HEK293 (cell line): Measurements from ENCODE around the gene LCN12.

ENCODE experiments used
- CTCF ChIA-PET: fragments of 350-600 bp; formaldehyde crosslinking; extraction: SDS; loops from one replicate; lab custom pipeline; 2021; ENCODE audit warnings: antibody characterized with exemption; lab: Yijun Ruan, JAX
- POLR2A ChIA-PET: fragments of 300-600 bp; formaldehyde crosslinking; extraction: SDS; loops from one replicate; lab custom pipeline; 2020; ENCODE audit warnings: antibody characterized with exemption, inconsistent platforms; lab: Yijun Ruan, JAX
- H3K27ac ChIP-seq: fragments of 200-500 bp; sonication (Bioruptor generic); 2 replicates; pipeline ENCODE4 v1.5.1; 2014; ENCODE audit warnings: low read depth, low read length, control low read depth, inconsistent platforms; ENCODE audit errors: extremely low read depth
- H3K36me3 ChIP-seq, 2 experiments: fragments of 200-500 bp in 1 of 2; sonication (Bioruptor generic) in 1 of 2; 1 replicate in 1 of 2; 2 replicates in 1 of 2; pipeline ENCODE4 v1.5.1; 2014 to 2017; ENCODE audit warnings: inconsistent platforms in 2 of 2, low read length in 2 of 2; ENCODE audit not compliant: control insufficient read depth in 2 of 2, insufficient read depth in 1 of 2
- H3K4me1 ChIP-seq: fragments of 200-500 bp; sonication (Bioruptor generic); 2 replicates; pipeline ENCODE4 v1.5.1; 2014; ENCODE audit warnings: mild to moderate bottlenecking, low read length, inconsistent platforms; ENCODE audit not compliant: control insufficient read depth, insufficient read depth
- H3K4me3 ChIP-seq: 2 replicates; pipeline ENCODE4 v1.5.1; 2011; ENCODE audit warnings: low read depth, mild to moderate bottlenecking, control low read depth, low read length, moderate library complexity
- H3K9me3 ChIP-seq: fragments of 200-500 bp; sonication (Bioruptor generic); 2 replicates; pipeline ENCODE4 v1.5.1; 2014; ENCODE audit warnings: low read depth, low read length, inconsistent platforms; ENCODE audit not compliant: control insufficient read depth, insufficient read depth
- EGR2 ChIP-seq: fragments of 450-650 bp; formaldehyde crosslinking; IDR thresholded peaks from 2 replicates; pipeline ENCODE4 v1.5.1; 2016; ENCODE audit warnings: low read depth, missing biosample characterization, missing genetic modification characterization
- GLIS1 ChIP-seq: fragments of 450-650 bp; formaldehyde crosslinking; IDR thresholded peaks from 2 replicates; pipeline ENCODE4 v1.5.1; 2016; ENCODE audit warnings: missing biosample characterization, missing genetic modification characterization
- HIC1 ChIP-seq: fragments of 450-650 bp; formaldehyde crosslinking; IDR thresholded peaks from 2 replicates; pipeline ENCODE4 v1.5.1; 2016; ENCODE audit warnings: missing biosample characterization, missing genetic modification characterization
- HOXC10 ChIP-seq: sonication (generic); formaldehyde crosslinking; IDR thresholded peaks from 2 replicates; pipeline ENCODE4 v1.8.1; 2023; ENCODE audit warnings: mild to moderate bottlenecking, missing genetic modification reagents
- IKZF3 ChIP-seq: fragments of 450-650 bp; IDR thresholded peaks from 2 replicates; pipeline ENCODE4 v1.5.0; 2018; ENCODE audit warnings: missing biosample characterization, mild to moderate bottlenecking, missing genetic modification characterization, moderate library complexity
- KLF1 ChIP-seq: fragments of 450-650 bp; formaldehyde crosslinking; IDR thresholded peaks from 2 replicates; pipeline ENCODE4 v1.5.1; 2016; ENCODE audit warnings: missing biosample characterization, missing genetic modification characterization
- KLF7 ChIP-seq: fragments of 450-650 bp; formaldehyde crosslinking; IDR thresholded peaks from 2 replicates; pipeline ENCODE4 v1.5.1; 2016; ENCODE audit warnings: missing biosample characterization, missing genetic modification characterization, borderline replicate concordance
- KLF8 ChIP-seq: fragments of 450-650 bp; formaldehyde crosslinking; IDR thresholded peaks from 2 replicates; pipeline ENCODE4 v1.5.1; 2016; ENCODE audit warnings: missing biosample characterization, missing genetic modification characterization
- KLF9 ChIP-seq: fragments of 450-650 bp; formaldehyde crosslinking; IDR thresholded peaks from 2 replicates; pipeline ENCODE4 v1.5.1; 2016; ENCODE audit warnings: missing biosample characterization, missing genetic modification characterization, low read depth
- MEIS1 ChIP-seq: sonication (generic); formaldehyde crosslinking; IDR thresholded peaks from 2 replicates; pipeline ENCODE4 v1.8.1; 2022; ENCODE audit warnings: missing genetic modification reagents, mild to moderate bottlenecking, borderline replicate concordance
- RBAK ChIP-seq: fragments of 450-650 bp; formaldehyde crosslinking; IDR thresholded peaks from 2 replicates; pipeline ENCODE4 v1.5.1; 2016; ENCODE audit warnings: missing biosample characterization, missing genetic modification characterization
- ZBTB11 ChIP-seq: fragments of 450-650 bp; formaldehyde crosslinking; conservative IDR thresholded peaks from 2 replicates; pipeline ENCODE4 v1.5.1; 2016; ENCODE audit warnings: low read depth, missing biosample characterization, missing genetic modification characterization
- ZFHX2 ChIP-seq: fragments of 450-650 bp; formaldehyde crosslinking; conservative IDR thresholded peaks from 2 replicates; pipeline ENCODE4 v1.5.1; 2016; ENCODE audit warnings: missing biosample characterization, missing genetic modification characterization
- ZIC2 ChIP-seq: fragments of 450-650 bp; formaldehyde crosslinking; IDR thresholded peaks from 2 replicates; pipeline ENCODE4 v1.5.1; 2016; ENCODE audit warnings: missing biosample characterization, missing genetic modification characterization
- ZNF37A ChIP-seq: fragments of 450-650 bp; IDR thresholded peaks from 2 replicates; pipeline ENCODE4 v1.5.1; 2018; ENCODE audit warnings: missing biosample characterization, missing genetic modification characterization
- ZNF391 ChIP-seq: fragments of 450-650 bp; formaldehyde crosslinking; IDR thresholded peaks from 2 replicates; pipeline ENCODE4 v1.5.1; 2016; ENCODE audit warnings: low read depth, missing biosample characterization, missing genetic modification characterization, borderline replicate concordance
- ZNF585B ChIP-seq: fragments of 450-650 bp; formaldehyde crosslinking; IDR thresholded peaks from 2 replicates; pipeline ENCODE4 v1.5.1; 2016; ENCODE audit warnings: missing biosample characterization, missing genetic modification characterization
- ZSCAN18 ChIP-seq: fragments of 450-650 bp; formaldehyde crosslinking; IDR thresholded peaks from 2 replicates; pipeline ENCODE4 v1.5.1; 2016; ENCODE audit warnings: missing biosample characterization, missing genetic modification characterization
- ZSCAN23 ChIP-seq: fragments of 450-650 bp; formaldehyde crosslinking; IDR thresholded peaks from 2 replicates; pipeline ENCODE4 v1.5.1; 2016; ENCODE audit warnings: missing biosample characterization, missing genetic modification characterization

LCN12 gene

GRCh38 chr9:136977223-136977622 is 25.1 kb downstream of the LCN12 start, which contains the start of gene PTGDS:
Gene PTGDS, plus strand, starts transcription at chr9:136977504. Its CDS starts 75 bp downstream, at chr9:136977579.
- H3K36me3 ChIP-seq = no peaks in the 10 kb centered on the region
- ChIA-PET POLR2A (interaction anchor here (1.3 to 2.5 kb wide), 2 partner anchors 15 to 30 kb away, joined by 3 to 7 read pairs; partner anchors contain the start of gene PAXX), CTCF (interaction anchor here (0.7 to 3.4 kb wide), 3 partner anchors 13 to 59 kb away, joined by 3 to 22 read pairs (median 3); no protein-coding TSS in a partner anchor)
- no peaks in the 10 kb centered on the region for H3K9me3 ChIP-seq
- H3K27ac ChIP-seq = no peak within 1 kb of the TSS
- no peak for TF ChIP-seq KLF7
- peak; percentile 73 for TF ChIP-seq ZIC2 (tag by site-specific recombination)
- TF ChIP-seq EGR2 (tag by site-specific recombination) = peak; percentile 27; the same call in 1 of the 2 replicates
- peak; percentile 56; the same call in 1 of the 2 replicates for TF ChIP-seq GLIS1 (tag by site-specific recombination)
- peak; percentile 47 for TF ChIP-seq ZFHX2 (tag by site-specific recombination)
- no peak for TF ChIP-seq ZNF37A (tag by site-specific recombination)
- TF ChIP-seq HIC1 (tag by site-specific recombination) = 0 out of 2 replicates have a peak, but pooled peaks have one; percentile 1
- no peaks in the 10 kb centered on the region for H3K4me1 ChIP-seq
- H3K4me3 ChIP-seq = no peak within 1 kb of the TSS

- CTCF ChIA-PET = interaction anchor here (0.8 kb wide), 1 partner anchor 51 kb away, joined by 3 read pairs; no protein-coding TSS in a partner anchor
- POLR2A ChIA-PET = interaction anchor here (0.6 to 1.6 kb wide), 6 partner anchors 15 to 90 kb away, joined by 3 to 8 read pairs (median 4); partner anchors contain the start of gene PAXX
- TF ChIP-seq KLF8 (tag by site-specific recombination) (peak; percentile 25; the same call in 1 of the 2 replicates), IKZF3 (tag by site-specific recombination) (no peak)
- Histone ChIP-seq H3K36me3 (no peaks in the 10 kb centered on the region), H3K9me3 (no peaks in the 10 kb centered on the region), H3K27ac (no peak overlapping the region), H3K4me1 (no peaks in the 10 kb centered on the region), H3K4me3 (no peak overlapping the region)
Observed at GRCh38 chr9:136977649-136978072, 25.6 kb downstream of the LCN12 start.

- Histone ChIP-seq H3K4me1 (no peaks in the 10 kb centered on the region), H3K9me3 (no peaks in the 10 kb centered on the region), H3K4me3 (no peak overlapping the region), H3K36me3 (no peaks in the 10 kb centered on the region), H3K27ac (no peak overlapping the region)
- peak; percentile 72 for TF ChIP-seq ZFHX2 (tag by site-specific recombination)
- peak; percentile 95 for TF ChIP-seq KLF8 (tag by site-specific recombination)
- TF ChIP-seq KLF1 (tag by site-specific recombination) = peak; percentile 85
- TF ChIP-seq RBAK (tag by site-specific recombination) = no peak
- no peak for TF ChIP-seq HOXC10
- peak; percentile 62 for TF ChIP-seq KLF9
- TF ChIP-seq ZNF391 (tag by site-specific recombination) = no peak
- no peak for TF ChIP-seq ZSCAN18 (tag by site-specific recombination)
- TF ChIP-seq ZBTB11 (tag by site-specific recombination) = no peak
- TF ChIP-seq EGR2 (tag by site-specific recombination) = peak; percentile 37
- no peak for TF ChIP-seq MEIS1
- TF ChIP-seq ZNF585B (tag by site-specific recombination) = no peak
- TF ChIP-seq ZSCAN23 (tag by site-specific recombination) = no peak
- POLR2A ChIA-PET = interaction anchor here (0.6 to 1.6 kb wide), 7 partner anchors 14 to 112 kb away, joined by 3 to 8 read pairs (median 4); partner anchors contain the start of genes EDF1, MAN1B1 and PAXX
- CTCF ChIA-PET = interaction anchor here (0.6 to 0.8 kb wide), 2 partner anchors 51 to 71 kb away, joined by 3 read pairs; no protein-coding TSS in a partner anchor
Observed at GRCh38 chr9:136978073-136978864, 26.2 kb downstream of the LCN12 start.
